ENCODE results near the gene ZNG1B. TPM values are rescaled to one million over a fixed set of nuclear protein-coding genes. Genes with fewer than 3 reads are reported as not detected.
"Not testable (repeated sequence)": the region's sequence is repeated elsewhere in the genome, so short reads cannot be mapped to it uniquely, and the experiment has no call there.

The ZNG1B gene
- total RNA-seq, 5 donors from 2014 or later (not counting 1 experiment from before 2014, with no cell fraction given), result 27.6 to 35.3 (median 33.4) TPM

- H3K36me3 ChIP-seq (ENCODE audit: control insufficient read depth in 2 of 2, extremely low read depth in 1 of 2, insufficient read depth in 1 of 2, low read length in 1 of 2); H3K27me3 ChIP-seq (replicated peaks in 1 of 2; ENCODE audit: control insufficient read depth in 2 of 2, extremely low read depth in 1 of 2, insufficient read depth in 2 of 2, low read length in 1 of 2); CTCF ChIA-PET; DNase-seq; H3K36me3 Mint-ChIP-seq; H3K27ac ChIP-seq (ENCODE audit: low read length); H3K4me1 Mint-ChIP-seq; H3K9me3 Mint-ChIP-seq; H3K9me3 ChIP-seq; H3K27me3 Mint-ChIP-seq; POLR2A ChIA-PET; ATAC-seq (replicated peaks in 1 of 4); H3K4me1 ChIP-seq (ENCODE audit: control insufficient read depth in 1 of 2, extremely low read depth in 1 of 2, insufficient read depth in 2 of 2, low read length in 2 of 2); H3K27ac Mint-ChIP-seq; H3K4me3 ChIP-seq (ENCODE audit: control insufficient read depth in 1 of 2, extremely low read depth in 1 of 2, low read length in 1 of 2): not testable (repeated sequence)
- peak overlapping the region; percentile 66 to 80 (median 76) for H3K4me3 Mint-ChIP-seq
- WGBS (ENCODE audit: insufficient coverage), result no CpG with 5 or more reads among the region's 9 CpGs
Measured at GRCh38 chr2:113542529-113542928, 105.0 kb downstream of the ZNG1B start.

Other genes starting within 250 kb of the ZNG1B start
- gene PAX8, start 158.8 kb upstream of the ZNG1B start, total RNA-seq, result 1 to 10 TPM; 1.0 to 1.8 (median 1.3) TPM
- gene FOXD4L1, start 61.0 kb downstream of the ZNG1B start, total RNA-seq, result under 1 TPM in 3 of 5 donors, not detected in 2; 0.36 to 0.38 (median 0.38) TPM
- gene RABL2A, start 189.6 kb downstream of the ZNG1B start, total RNA-seq, result 10 to 100 TPM; 28.5 to 52.0 (median 41.1) TPM